HUES6 (cell line): ENCODE measurements around the gene NARF.
"Not testable (repeated sequence)": the region's sequence is repeated elsewhere in the genome, so short reads cannot be mapped to it uniquely, and the experiment has no call there.

Experiments
- H3K27ac ChIP-seq: 2 replicates; pipeline ENCODE4 v1.7.0; 2013; ENCODE audit warnings: low read depth, mild to moderate bottlenecking, low read length, inconsistent platforms
- H3K27me3 ChIP-seq: 2 replicates; pipeline ENCODE4 v1.6.1; 2013; ENCODE audit warnings: low read length; ENCODE audit not compliant: control insufficient read depth, insufficient read depth
- H3K36me3 ChIP-seq: 2 replicates; pipeline ENCODE4 v1.6.1; 2013; ENCODE audit warnings: low read length; ENCODE audit not compliant: control insufficient read depth, insufficient read depth
- H3K4me1 ChIP-seq: 2 replicates; pipeline ENCODE4 v1.6.1; 2013; ENCODE audit warnings: low read length; ENCODE audit not compliant: control insufficient read depth, insufficient read depth
- H3K4me3 ChIP-seq: 2 replicates; pipeline ENCODE4 v1.5.1; 2013; ENCODE audit warnings: low read depth, low read length
- H3K9ac ChIP-seq: one replicate; pipeline ENCODE4 v1.6.1; 2013; ENCODE audit warnings: mild to moderate bottlenecking, low read length
- H3K9me3 ChIP-seq: 2 replicates; pipeline ENCODE4 v1.6.1; 2013; ENCODE audit warnings: low read depth, low read length; ENCODE audit not compliant: control insufficient read depth, insufficient read depth

The NARF gene

GRCh38 chr17:82505296-82505695, 46.8 kb downstream of the NARF start:
- Histone ChIP-seq H3K9me3 (no peaks in the 10 kb centered on the region), H3K9ac (no peak overlapping the region), H3K36me3 (no peaks in the 10 kb centered on the region), H3K27ac (no peak overlapping the region), H3K27me3 (no peaks in the 10 kb centered on the region), H3K4me3 (no peak overlapping the region), H3K4me1 (no peaks in the 10 kb centered on the region; the same call in 1 of the 2 replicates)

- not testable (repeated sequence) for H3K36me3 ChIP-seq, H3K27ac ChIP-seq, H3K9me3 ChIP-seq, H3K4me1 ChIP-seq, H3K27me3 ChIP-seq, H3K4me3 ChIP-seq, H3K9ac ChIP-seq
Observed at GRCh38 chr17:82506402-82506801, 47.9 kb downstream of the NARF start.

GRCh38 chr17:82507631-82508175, 49.2 kb downstream of the NARF start:
- Histone ChIP-seq H3K36me3 (no peaks in the 10 kb centered on the region), H3K27ac (no peak overlapping the region), H3K4me3 (no peak overlapping the region), H3K4me1 (no peaks in the 10 kb centered on the region; the same call in 1 of the 2 replicates), H3K27me3 (no peaks in the 10 kb centered on the region), H3K9me3 (no peaks in the 10 kb centered on the region), H3K9ac (no peak overlapping the region)

GRCh38 chr17:82511642-82512041, 53.1 kb downstream of the NARF start:
- not testable (repeated sequence) for H3K9ac ChIP-seq, H3K4me3 ChIP-seq, H3K9me3 ChIP-seq, H3K27ac ChIP-seq, H3K27me3 ChIP-seq, H3K36me3 ChIP-seq, H3K4me1 ChIP-seq

GRCh38 chr17:82513864-82514263, 55.3 kb downstream of the NARF start:
- H3K9ac ChIP-seq, H3K9me3 ChIP-seq, H3K27me3 ChIP-seq, H3K36me3 ChIP-seq, H3K4me3 ChIP-seq, H3K4me1 ChIP-seq, H3K27ac ChIP-seq: not testable (repeated sequence)

GRCh38 chr17:82517230-82517865, 58.8 kb downstream of the NARF start:
- Histone ChIP-seq H3K27me3 (no peaks in the 10 kb centered on the region), H3K4me3 (no peak overlapping the region), H3K36me3 (no peaks in the 10 kb centered on the region), H3K9ac (no peak overlapping the region), H3K9me3 (no peaks in the 10 kb centered on the region), H3K4me1 (no peaks in the 10 kb centered on the region), H3K27ac (no peak overlapping the region)

GRCh38 chr17:82518826-82519810, 60.6 kb downstream of the NARF start, which contains the start of gene FOXK2:
Gene FOXK2, plus strand, starts transcription at chr17:82519732. Its CDS starts 157 bp downstream, at chr17:82519889.
- Histone ChIP-seq H3K4me1 (no peaks in the 10 kb centered on the region), H3K36me3 (no peaks in the 10 kb centered on the region), H3K9me3 (no peaks in the 10 kb centered on the region), H3K27ac (no peak within 1 kb of the TSS; the same call in 1 of the 2 replicates), H3K4me3 (peak within 1 kb of the TSS; percentile 69), H3K27me3 (no peaks in the 10 kb centered on the region), H3K9ac (peak within 1 kb of the TSS; percentile 81)

GRCh38 chr17:82519971-82520903, 61.7 kb downstream of the NARF start:
- H3K36me3 ChIP-seq: no peaks in the 10 kb centered on the region
- H3K4me1 ChIP-seq: 0 out of 2 replicates have a peak, but pooled peaks cover 4% of the 10 kb centered on the region
- H3K27me3 ChIP-seq: no peaks in the 10 kb centered on the region
- peak overlapping the region; percentile 81 for H3K9ac ChIP-seq
- H3K9me3 ChIP-seq: no peaks in the 10 kb centered on the region
- peak overlapping the region; percentile 69 for H3K4me3 ChIP-seq
- H3K27ac ChIP-seq: no peak overlapping the region; the same call in 1 of the 2 replicates

- Histone ChIP-seq H3K9me3 (no peaks in the 10 kb centered on the region), H3K27me3 (no peaks in the 10 kb centered on the region), H3K9ac (no peak overlapping the region), H3K4me1 (peaks cover 15% of the 10 kb centered on the region), H3K27ac (no peak overlapping the region), H3K4me3 (no peak overlapping the region), H3K36me3 (no peaks in the 10 kb centered on the region)
Observed at GRCh38 chr17:82524540-82524939, 66.0 kb downstream of the NARF start.

- Histone ChIP-seq H3K4me3 (no peak overlapping the region), H3K36me3 (no peaks in the 10 kb centered on the region), H3K4me1 (peaks cover 19% of the 10 kb centered on the region), H3K27ac (no peak overlapping the region), H3K27me3 (no peaks in the 10 kb centered on the region), H3K9ac (no peak overlapping the region), H3K9me3 (no peaks in the 10 kb centered on the region)
Observed at GRCh38 chr17:82525712-82526111, 67.2 kb downstream of the NARF start.
